ENCODE data around the gene MOXD1. TPM values are rescaled to one million over a fixed set of nuclear protein-coding genes. Genes with fewer than 3 reads are reported as not detected.

Gene MOXD1
- total RNA-seq, 2 experiments from 2014 or later, result not detected

GRCh38 chr6:132443206-132443605 is 41.9 kb upstream of the MOXD1 start:
- ChIA-PET POLR2A (no interaction called here), CTCF (no interaction called here)
- Mint-ChIP-seq H3K27me3 (peaks cover 2% of the 10 kb centered on the region), H3K36me3 (ENCODE audit: low read depth) (no peaks in the 10 kb centered on the region), H3K27ac (no peak overlapping the region), H3K9me3 (peaks cover 14% of the 10 kb centered on the region), H3K4me1 (ENCODE audit: low read depth) (no peaks in the 10 kb centered on the region), H3K4me3 (no peak overlapping the region)
- intact Hi-C loops (cut with micrococcal nuclease), result no loop called here
- ATAC-seq, result no peak
- TF ChIP-seq CTCF (IDR thresholded peaks at IDR 0.05), result no peak
- no peak for DNase-seq

GRCh38 chr6:132430110-132430509 is 28.8 kb upstream of the MOXD1 start:
- POLR2A ChIA-PET, result no interaction called here
- H3K4me1 Mint-ChIP-seq (ENCODE audit: low read depth), result no peaks in the 10 kb centered on the region
- no peaks in the 10 kb centered on the region for H3K9me3 Mint-ChIP-seq
- CTCF ChIA-PET, result interaction anchor here (1.0 kb wide), 1 partner anchor 10 kb away, joined by 3 read pairs; no protein-coding TSS in a partner anchor
- intact Hi-C loops (cut with micrococcal nuclease), result no loop called here
- H3K36me3 Mint-ChIP-seq (ENCODE audit: low read depth), result no peaks in the 10 kb centered on the region
- DNase-seq (no peak), ATAC-seq (no peak)
- H3K27me3 Mint-ChIP-seq, result peaks cover 23% of the 10 kb centered on the region
- TF ChIP-seq CTCF (IDR thresholded peaks at IDR 0.05), result no peak
- H3K27ac Mint-ChIP-seq, result no peak overlapping the region
- no peak overlapping the region for H3K4me3 Mint-ChIP-seq

GRCh38 chr6:132425176-132425575 is 23.9 kb upstream of the MOXD1 start:
- ATAC-seq, result no peak
- ChIA-PET POLR2A (no interaction called here), CTCF (no interaction called here)
- Mint-ChIP-seq H3K27me3 (peaks cover 17% of the 10 kb centered on the region), H3K27ac (no peak overlapping the region), H3K4me3 (no peak overlapping the region), H3K9me3 (peaks cover 11% of the 10 kb centered on the region), H3K4me1 (ENCODE audit: low read depth) (no peaks in the 10 kb centered on the region), H3K36me3 (ENCODE audit: low read depth) (no peaks in the 10 kb centered on the region)
- intact Hi-C loops (cut with micrococcal nuclease), result no loop called here
- no peak for DNase-seq
- no peak for TF ChIP-seq CTCF (IDR thresholded peaks at IDR 0.05)

- CTCF ChIA-PET, result interaction anchor here (1.5 kb wide), 1 partner anchor 144 kb away, joined by 4 read pairs; no protein-coding TSS in a partner anchor
- H3K4me3 Mint-ChIP-seq, result no peak overlapping the region
- H3K9me3 Mint-ChIP-seq, result peaks cover 11% of the 10 kb centered on the region
- TF ChIP-seq CTCF (IDR thresholded peaks at IDR 0.05), result no peak
- POLR2A ChIA-PET, result no interaction called here
- no peaks in the 10 kb centered on the region for H3K4me1 Mint-ChIP-seq (ENCODE audit: low read depth)
- no peak for DNase-seq
- no peak for ATAC-seq
- peaks cover 15% of the 10 kb centered on the region for H3K27me3 Mint-ChIP-seq
- no peaks in the 10 kb centered on the region for H3K36me3 Mint-ChIP-seq (ENCODE audit: low read depth)
- intact Hi-C loops (cut with micrococcal nuclease), result no loop called here
- no peak overlapping the region for H3K27ac Mint-ChIP-seq
These were observed 22.6 kb upstream of the MOXD1 start for GRCh38 chr6:132423839-132424238.

GRCh38 chr6:132418235-132418965 is 17.1 kb upstream of the MOXD1 start:
- POLR2A ChIA-PET, result no interaction called here
- Mint-ChIP-seq H3K9me3 (peaks cover 14% of the 10 kb centered on the region), H3K27ac (no peak overlapping the region), H3K4me1 (ENCODE audit: low read depth) (no peaks in the 10 kb centered on the region), H3K27me3 (peaks cover 8% of the 10 kb centered on the region), H3K36me3 (ENCODE audit: low read depth) (no peaks in the 10 kb centered on the region), H3K4me3 (no peak overlapping the region)
- ATAC-seq, result no peak
- no peak for DNase-seq
- TF ChIP-seq CTCF (IDR thresholded peaks at IDR 0.05), result no peak
- intact Hi-C loops (cut with micrococcal nuclease), result no loop called here
- CTCF ChIA-PET, result no interaction called here
